SU-DHL-6 (cell line): ENCODE results near the gene BGLAP.

Source experiments
- H2AFZ ChIP-seq: fragments of 200-600 bp; sonication (generic); 2 replicates; pipeline ENCODE4 v1.6.1; 2014; ENCODE audit warnings: low read depth, mild to moderate bottlenecking, moderate library complexity, mixed read lengths, antibody characterized with exemption, low read length; ENCODE audit not compliant: severe bottlenecking
- H3F3A ChIP-seq: fragments of 200-600 bp; shearing (Covaris generic); 2 replicates; pipeline ENCODE4 v1.6.0; 2016; ENCODE audit warnings: antibody characterized with exemption, mild to moderate bottlenecking; ENCODE audit not compliant: insufficient read depth
- H3K27ac ChIP-seq: fragments of 200-600 bp; sonication (generic); 2 replicates; pipeline ENCODE4 v1.5.1; 2016; ENCODE audit warnings: low read depth, mild to moderate bottlenecking, low read length, moderate library complexity, mixed read lengths
- H3K27me3 ChIP-seq: fragments of 200-600 bp; sonication (generic), shearing (Covaris generic); 2 replicates; pipeline ENCODE4 v1.6.0; 2014; ENCODE audit warnings: mild to moderate bottlenecking, low read length
- H3K36me3 ChIP-seq: fragments of 200-600 bp; sonication (generic); 2 replicates; pipeline ENCODE4 v1.6.1; 2014; ENCODE audit warnings: mild to moderate bottlenecking, low read length, mixed read lengths
- H3K4me2 ChIP-seq: fragments of 300-600, 200-600 bp; shearing (Covaris generic), sonication (generic); 2 replicates; pipeline ENCODE4 v1.6.0; 2014; ENCODE audit warnings: low read length, low read depth, mild to moderate bottlenecking; ENCODE audit not compliant: poor library complexity, severe bottlenecking
- H3K4me3 ChIP-seq: fragments of 200-600 bp; sonication (generic); 2 replicates; pipeline ENCODE4 v1.5.1; 2014; ENCODE audit warnings: antibody characterized with exemption, low read length, mild to moderate bottlenecking, mixed read lengths; ENCODE audit not compliant: insufficient read depth, poor library complexity, severe bottlenecking
- H3K79me2 ChIP-seq: fragments of 200-600 bp; sonication (generic); 2 replicates; pipeline ENCODE4 v1.6.1; 2014; ENCODE audit warnings: mild to moderate bottlenecking, low read length, moderate library complexity; ENCODE audit not compliant: insufficient read depth
- H3K9ac ChIP-seq: fragments of 200-600 bp; sonication (generic); 2 replicates; pipeline ENCODE4 v1.7.0; 2014; ENCODE audit warnings: mild to moderate bottlenecking, low read length
- H3K9me2 ChIP-seq: fragments of 200-600 bp; sonication (generic); replicated peaks from 2 replicates; pipeline ENCODE4 v1.6.1; 2014; ENCODE audit warnings: low read length; ENCODE audit not compliant: insufficient read depth
- H3K9me3 ChIP-seq: fragments of 200-600 bp; sonication (generic); 2 replicates; pipeline ENCODE4 v1.6.1; 2014; ENCODE audit warnings: low read length, mixed read lengths; ENCODE audit not compliant: insufficient read depth
- H4K20me1 ChIP-seq: fragments of 200-600 bp; sonication (generic); 2 replicates; pipeline ENCODE4 v1.6.1; 2014; ENCODE audit warnings: low read depth, mild to moderate bottlenecking, antibody characterized with exemption, low read length, moderate library complexity, mixed read lengths
- EZH2phosphoT487 ChIP-seq: fragments of 200-600 bp; sonication (generic), shearing (Covaris generic); conservative IDR thresholded peaks from 2 replicates; pipeline ENCODE4 v1.6.1; 2018; ENCODE audit warnings: mild to moderate bottlenecking, antibody characterized with exemption, low read length, moderate library complexity, mixed read lengths
- TF ChIP-seq, protein P1 (sequence below): fragments of 200-600 bp; sonication (generic); IDR thresholded peaks from one replicate; pipeline ENCODE4 v1.5.1; 2017; ENCODE audit warnings: antibody characterized with exemption, mild to moderate bottlenecking, low read length, moderate library complexity; ENCODE audit not compliant: insufficient read depth, poor library complexity, severe bottlenecking

The BGLAP gene

GRCh38 chr1:156217871-156218270, 24.1 kb upstream of the BGLAP start:
- H3K27me3 ChIP-seq: no peaks in the 10 kb centered on the region
- H4K20me1 ChIP-seq: no peaks in the 10 kb centered on the region
- no peak overlapping the region for H3K27ac ChIP-seq
- no peaks in the 10 kb centered on the region for H3K36me3 ChIP-seq
- H3K9me2 ChIP-seq: no peaks in the 10 kb centered on the region
- TF ChIP-seq, protein P1, sequence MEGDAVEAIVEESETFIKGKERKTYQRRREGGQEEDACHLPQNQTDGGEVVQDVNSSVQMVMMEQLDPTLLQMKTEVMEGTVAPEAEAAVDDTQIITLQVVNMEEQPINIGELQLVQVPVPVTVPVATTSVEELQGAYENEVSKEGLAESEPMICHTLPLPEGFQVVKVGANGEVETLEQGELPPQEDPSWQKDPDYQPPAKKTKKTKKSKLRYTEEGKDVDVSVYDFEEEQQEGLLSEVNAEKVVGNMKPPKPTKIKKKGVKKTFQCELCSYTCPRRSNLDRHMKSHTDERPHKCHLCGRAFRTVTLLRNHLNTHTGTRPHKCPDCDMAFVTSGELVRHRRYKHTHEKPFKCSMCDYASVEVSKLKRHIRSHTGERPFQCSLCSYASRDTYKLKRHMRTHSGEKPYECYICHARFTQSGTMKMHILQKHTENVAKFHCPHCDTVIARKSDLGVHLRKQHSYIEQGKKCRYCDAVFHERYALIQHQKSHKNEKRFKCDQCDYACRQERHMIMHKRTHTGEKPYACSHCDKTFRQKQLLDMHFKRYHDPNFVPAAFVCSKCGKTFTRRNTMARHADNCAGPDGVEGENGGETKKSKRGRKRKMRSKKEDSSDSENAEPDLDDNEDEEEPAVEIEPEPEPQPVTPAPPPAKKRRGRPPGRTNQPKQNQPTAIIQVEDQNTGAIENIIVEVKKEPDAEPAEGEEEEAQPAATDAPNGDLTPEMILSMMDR: no peak
- TF ChIP-seq EZH2phosphoT487: no peak
- no peak overlapping the region for H3K9ac ChIP-seq
- peaks cover 35% of the 10 kb centered on the region for H3K79me2 ChIP-seq
- H3K9me3 ChIP-seq: no peaks in the 10 kb centered on the region
- H3K4me2 ChIP-seq: no peak overlapping the region
- no peak overlapping the region for H2AFZ ChIP-seq
- H3F3A ChIP-seq: no peaks in the 10 kb centered on the region; the same call in 1 of the 2 replicates
- H3K4me3 ChIP-seq: no peak overlapping the region

DNA sequence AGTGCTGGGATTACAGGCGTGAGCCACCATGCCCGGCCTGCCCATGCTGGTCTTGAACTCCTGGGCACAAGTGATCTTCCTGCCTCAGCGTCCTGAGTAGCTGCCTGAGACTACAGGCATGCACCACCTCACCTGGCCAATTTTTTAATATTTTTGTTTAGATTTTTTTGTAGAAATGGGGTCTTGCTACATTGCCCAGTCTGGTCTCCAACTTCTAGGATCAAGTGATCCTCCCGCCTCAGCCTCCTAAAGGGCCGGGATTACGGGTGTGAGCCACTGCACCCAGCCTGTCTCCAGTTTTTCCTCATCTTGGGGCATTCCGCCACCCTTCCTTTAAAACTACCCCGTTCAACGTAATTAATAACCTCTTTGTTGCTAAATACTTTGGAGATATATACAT, 21.8 kb upstream of the BGLAP start:
- TF ChIP-seq, protein P1: no peak
- no peak for TF ChIP-seq EZH2phosphoT487

DNA sequence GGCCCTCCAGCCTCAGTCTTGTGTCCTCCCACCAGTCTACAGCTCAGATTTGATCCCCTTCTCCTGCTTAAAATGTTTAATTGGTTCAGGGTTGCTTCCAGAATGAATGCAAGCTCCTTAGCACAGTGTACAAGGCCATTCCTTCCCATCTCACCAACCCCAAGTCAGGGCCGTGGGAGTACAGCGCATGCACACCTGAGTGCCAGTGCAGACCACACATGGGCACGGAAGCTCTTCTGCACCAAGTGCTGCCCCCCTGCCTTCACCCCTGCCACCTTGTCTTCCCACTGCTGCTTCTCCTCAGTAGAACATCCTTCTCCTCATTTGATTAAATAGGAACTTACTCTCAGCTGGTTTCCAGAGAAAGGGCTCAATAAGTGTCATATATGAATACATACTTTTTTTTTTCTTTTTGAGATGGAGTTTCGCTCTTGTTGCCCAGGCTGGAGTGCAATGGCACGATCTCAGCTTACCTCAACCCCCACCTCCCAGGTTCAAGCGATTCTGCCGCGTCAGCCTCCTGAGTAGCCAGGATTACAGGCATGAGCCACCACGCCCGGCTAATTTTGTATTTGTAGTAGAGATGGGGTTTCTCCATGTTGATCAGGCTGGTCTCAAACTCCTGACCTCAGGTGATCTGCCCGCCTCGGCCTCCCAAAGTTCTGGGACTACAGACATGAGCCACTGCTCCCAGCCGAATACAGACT, 19.8 kb upstream of the BGLAP start:
- TF ChIP-seq, protein P1: no peak
- TF ChIP-seq EZH2phosphoT487: no peak
- H2AFZ ChIP-seq: no peak overlapping the region
- 0 out of 2 replicates have a peak, but pooled peaks cover 2% of the 10 kb centered on the region for H3K36me3 ChIP-seq
- H3K27me3 ChIP-seq: no peaks in the 10 kb centered on the region
- H3K4me2 ChIP-seq: no peak overlapping the region
- H3K9ac ChIP-seq: no peak overlapping the region
- H4K20me1 ChIP-seq: no peaks in the 10 kb centered on the region
- peaks cover 4% of the 10 kb centered on the region; the same call in 1 of the 2 replicates for H3F3A ChIP-seq
- peaks cover 17% of the 10 kb centered on the region for H3K79me2 ChIP-seq
- H3K9me3 ChIP-seq: no peaks in the 10 kb centered on the region
- no peak overlapping the region for H3K4me3 ChIP-seq
- H3K9me2 ChIP-seq: no peaks in the 10 kb centered on the region
- no peak overlapping the region for H3K27ac ChIP-seq

More for the DNA sequence above, 21.8 kb upstream of the BGLAP start:
- Histone ChIP-seq H3K79me2 (peaks cover 17% of the 10 kb centered on the region), H3K9me2 (no peaks in the 10 kb centered on the region), H3F3A (peaks cover 4% of the 10 kb centered on the region; the same call in 1 of the 2 replicates), H3K4me3 (no peak overlapping the region), H3K36me3 (0 out of 2 replicates have a peak, but pooled peaks cover 2% of the 10 kb centered on the region), H4K20me1 (no peaks in the 10 kb centered on the region), H3K9me3 (no peaks in the 10 kb centered on the region), H3K27ac (no peak overlapping the region), H3K4me2 (no peak overlapping the region), H3K27me3 (no peaks in the 10 kb centered on the region), H3K9ac (no peak overlapping the region), H2AFZ (no peak overlapping the region)
